ENCODE results near the gene GFOD1.

The GFOD1 gene

GRCh38 chr6:13375360-13375878, 112.0 kb downstream of the GFOD1 start:
- DNase-seq (ENCODE audit: low read depth): peak; percentile 19

GRCh38 chr6:13373919-13374318, 113.5 kb downstream of the GFOD1 start:
- no peak for DNase-seq (ENCODE audit: low read depth)

GRCh38 chr6:13373488-13373886, 113.9 kb downstream of the GFOD1 start:
- no peak for DNase-seq (ENCODE audit: low read depth)

- DNase-seq (ENCODE audit: low read depth): no peak
These were observed 114.5 kb downstream of the GFOD1 start for GRCh38 chr6:13372688-13373487.

GRCh38 chr6:13372076-13372475, 115.3 kb downstream of the GFOD1 start:
- DNase-seq (ENCODE audit: low read depth): no peak

- DNase-seq (ENCODE audit: low read depth): no peak
These were observed 115.9 kb downstream of the GFOD1 start for GRCh38 chr6:13371421-13372072.

- DNase-seq (ENCODE audit: low read depth): no peak
These were observed 116.8 kb downstream of the GFOD1 start for GRCh38 chr6:13370623-13371022.

GRCh38 chr6:13369591-13369990, 117.8 kb downstream of the GFOD1 start:
- no peak for DNase-seq (ENCODE audit: low read depth)

GRCh38 chr6:13368731-13369115, 118.7 kb downstream of the GFOD1 start:
- DNase-seq (ENCODE audit: low read depth): no peak

GRCh38 chr6:13368079-13368730, 119.2 kb downstream of the GFOD1 start:
- no peak for DNase-seq (ENCODE audit: low read depth)

GRCh38 chr6:13367396-13367795, 120.0 kb downstream of the GFOD1 start:
- no peak for DNase-seq (ENCODE audit: low read depth)

- DNase-seq (ENCODE audit: low read depth): no peak
These were observed 122.1 kb downstream of the GFOD1 start for GRCh38 chr6:13365320-13365719.

- no peak for DNase-seq (ENCODE audit: low read depth)
These were observed 122.6 kb downstream of the GFOD1 start for GRCh38 chr6:13364842-13365241.

- DNase-seq (ENCODE audit: low read depth): no peak
These were observed 125.0 kb downstream of the GFOD1 start for GRCh38 chr6:13362412-13362811.

- no peak for DNase-seq (ENCODE audit: low read depth)
These were observed 126.5 kb downstream of the GFOD1 start for GRCh38 chr6:13360671-13361540.

- no peak for DNase-seq (ENCODE audit: low read depth)
These were observed 128.1 kb downstream of the GFOD1 start for GRCh38 chr6:13359287-13359686.

GRCh38 chr6:13358511-13358910, 128.9 kb downstream of the GFOD1 start:
- DNase-seq (ENCODE audit: low read depth): no peak

- no peak for DNase-seq (ENCODE audit: low read depth)
These were observed 129.8 kb downstream of the GFOD1 start for GRCh38 chr6:13357551-13358075.

- no peak for DNase-seq (ENCODE audit: low read depth)
These were observed 131.2 kb downstream of the GFOD1 start for GRCh38 chr6:13355999-13356785.

GRCh38 chr6:13355043-13355945, 132.1 kb downstream of the GFOD1 start:
- no peak for DNase-seq (ENCODE audit: low read depth)

All from stimulated activated CD8-positive, alpha-beta memory T cell treated with anti-CD3 and anti-CD28 coated beads, Interleukin-12 subunit alpha, Interleukin-12 subunit beta, amount 100 ng/mL, for 4 hours (primary cell).